T47D (cell line): ENCODE results near the gene MFSD8.
A peak's percentile ranks its signal among the peaks of the same experiment; 100 is the strongest.
"Not testable (repeated sequence)": the region's sequence is repeated elsewhere in the genome, so short reads cannot be mapped to it uniquely, and the experiment has no call there.

Experiments used
- DNase-seq, 2 experiments: peaks; one replicate each; pipeline versions ENCODE4 v3.0.0 to v3.0.0-alpha.2; 2011 to 2012; ENCODE audit warnings: low read depth in 1 of 2, low spot score in 1 of 2
- JUND ChIP-seq: IDR thresholded peaks from 2 replicates; pipeline ENCODE4 v1.6.1; 2012; ENCODE audit warnings: low read depth
- in situ Hi-C: cut with HindIII; loops from 2 replicates; pipeline ENCODE4 v1.10.0; 2016; ENCODE audit warnings: low sequenced_read_pairs, low pct_unique_long_range_greater_than_20kb

MFSD8 gene

GRCh38 chr4:127968586-127968985 lies 3.6 kb upstream of the MFSD8 start:
- in situ Hi-C loops: no loop called here
- no peak for DNase-seq
- TF ChIP-seq JUND: no peak

GRCh38 chr4:127967141-127967775 lies 2.3 kb upstream of the MFSD8 start:
- no peak for TF ChIP-seq JUND
- DNase-seq: no peak

GRCh38 chr4:127965803-127966175 lies 816 bp upstream of the MFSD8 start:
- TF ChIP-seq JUND: no peak
- DNase-seq: peak; percentile 33 to 63
- in situ Hi-C loops: no loop called here

More at GRCh38 chr4:127967141-127967775, 2.3 kb upstream of the MFSD8 start:
- in situ Hi-C loops: no loop called here

- peak in 1 of 2 experiments; percentile 1 for DNase-seq
- in situ Hi-C loops: not testable (repeated sequence)
Measured at GRCh38 chr4:127964426-127965061, 429 bp downstream of the MFSD8 start.

GRCh38 chr4:127963633-127964398 lies 1.2 kb downstream of the MFSD8 start:
- DNase-seq, in situ Hi-C loops: not testable (repeated sequence)

GRCh38 chr4:127959794-127960193 lies 5.2 kb downstream of the MFSD8 start:
- in situ Hi-C loops: no loop called here
- no peak for TF ChIP-seq JUND
- no peak for DNase-seq

- DNase-seq: no peak
- in situ Hi-C loops: no loop called here
- no peak for TF ChIP-seq JUND
Measured at GRCh38 chr4:127957105-127957504, 7.9 kb downstream of the MFSD8 start.

- no peak for TF ChIP-seq JUND
- in situ Hi-C loops: no loop called here
- DNase-seq: no peak
Measured at GRCh38 chr4:127936974-127937373, 28.0 kb downstream of the MFSD8 start.

- DNase-seq, in situ Hi-C loops: not testable (repeated sequence)
Measured at GRCh38 chr4:127931836-127932235, 33.1 kb downstream of the MFSD8 start.

- no peak for DNase-seq
- in situ Hi-C loops: no loop called here
- TF ChIP-seq JUND: no peak
Measured at GRCh38 chr4:127930175-127930574, 34.8 kb downstream of the MFSD8 start.

- in situ Hi-C loops: not testable (repeated sequence)
Measured at GRCh38 chr4:127925720-127926119, 39.3 kb downstream of the MFSD8 start.

GRCh38 chr4:127922226-127922625 lies 42.7 kb downstream of the MFSD8 start:
- in situ Hi-C loops: no loop called here
- no peak for TF ChIP-seq JUND
- DNase-seq: no peak

More at GRCh38 chr4:127925720-127926119, 39.3 kb downstream of the MFSD8 start:
- not testable (repeated sequence) for DNase-seq

- in situ Hi-C loops: no loop called here
- DNase-seq: no peak
- TF ChIP-seq JUND: no peak
Measured at GRCh38 chr4:127920521-127920920, 44.5 kb downstream of the MFSD8 start.

GRCh38 chr4:127917151-127917550 lies 47.8 kb downstream of the MFSD8 start:
- no peak for DNase-seq
- TF ChIP-seq JUND: no peak
- in situ Hi-C loops: no loop called here
